DLD1 (cell line): Measurements from ENCODE around the gene EDIL3.

ENCODE experiments used
- in situ Hi-C: cut with HindIII; loops from 2 replicates; pipeline ENCODE4 v1.10.0; 2017; ENCODE audit warnings: low sequenced_read_pairs

Gene EDIL3, protein sequence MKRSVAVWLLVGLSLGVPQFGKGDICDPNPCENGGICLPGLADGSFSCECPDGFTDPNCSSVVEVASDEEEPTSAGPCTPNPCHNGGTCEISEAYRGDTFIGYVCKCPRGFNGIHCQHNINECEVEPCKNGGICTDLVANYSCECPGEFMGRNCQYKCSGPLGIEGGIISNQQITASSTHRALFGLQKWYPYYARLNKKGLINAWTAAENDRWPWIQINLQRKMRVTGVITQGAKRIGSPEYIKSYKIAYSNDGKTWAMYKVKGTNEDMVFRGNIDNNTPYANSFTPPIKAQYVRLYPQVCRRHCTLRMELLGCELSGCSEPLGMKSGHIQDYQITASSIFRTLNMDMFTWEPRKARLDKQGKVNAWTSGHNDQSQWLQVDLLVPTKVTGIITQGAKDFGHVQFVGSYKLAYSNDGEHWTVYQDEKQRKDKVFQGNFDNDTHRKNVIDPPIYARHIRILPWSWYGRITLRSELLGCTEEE

DNA sequence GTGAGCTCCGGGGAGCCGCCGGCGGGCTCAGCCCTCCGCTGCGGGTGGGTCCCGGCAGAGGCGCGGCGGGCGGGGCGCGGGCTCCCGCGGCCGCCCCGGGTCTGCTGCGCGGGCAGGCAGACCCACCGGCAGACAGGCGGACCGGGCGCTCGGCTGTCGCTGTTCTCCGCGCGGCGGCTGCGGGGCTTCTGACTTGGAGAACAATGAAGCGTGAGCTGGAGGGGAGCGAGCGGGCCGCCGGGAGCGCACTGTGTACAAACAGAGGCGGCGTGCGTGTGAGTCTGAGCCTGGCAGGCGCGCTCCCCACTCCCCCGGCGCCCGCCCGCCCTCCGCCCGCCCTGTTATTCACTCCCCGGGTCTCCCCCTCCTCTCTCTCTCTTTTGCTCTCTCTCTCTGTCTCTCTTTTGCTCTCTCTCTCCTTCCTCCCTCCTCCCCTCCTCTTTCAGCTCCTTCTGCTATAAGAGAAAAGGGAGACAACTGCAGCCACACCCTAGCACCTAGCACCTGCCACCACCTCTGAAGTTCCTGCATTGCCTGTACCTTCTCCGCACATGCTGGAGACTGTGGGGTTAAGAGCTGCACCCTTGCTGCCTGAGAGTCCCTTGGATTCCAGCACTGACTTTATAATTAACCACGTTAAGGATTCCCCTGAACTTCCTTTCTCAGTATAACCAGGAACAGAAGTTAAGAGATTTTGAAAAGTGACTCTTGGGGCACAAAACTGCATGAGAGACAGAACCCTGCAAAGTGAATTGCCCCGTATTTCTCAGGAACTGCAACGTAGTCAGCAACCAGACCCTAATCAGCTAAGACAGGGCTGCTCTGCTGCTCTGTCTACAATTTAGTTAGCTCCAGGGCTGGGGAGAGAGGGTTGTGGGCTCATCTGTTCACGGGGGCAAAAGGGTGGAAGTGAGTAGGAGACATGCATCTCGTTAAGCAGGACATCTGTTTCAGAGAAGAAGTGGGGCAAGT, at the start of gene EDIL3:
TSS of gene EDIL3 (minus strand) at position 277 of the 972 bp plus-strand sequence. CDS start 506 bp downstream, outside the sequence.
- in situ Hi-C loops: no loop called here

DNA sequence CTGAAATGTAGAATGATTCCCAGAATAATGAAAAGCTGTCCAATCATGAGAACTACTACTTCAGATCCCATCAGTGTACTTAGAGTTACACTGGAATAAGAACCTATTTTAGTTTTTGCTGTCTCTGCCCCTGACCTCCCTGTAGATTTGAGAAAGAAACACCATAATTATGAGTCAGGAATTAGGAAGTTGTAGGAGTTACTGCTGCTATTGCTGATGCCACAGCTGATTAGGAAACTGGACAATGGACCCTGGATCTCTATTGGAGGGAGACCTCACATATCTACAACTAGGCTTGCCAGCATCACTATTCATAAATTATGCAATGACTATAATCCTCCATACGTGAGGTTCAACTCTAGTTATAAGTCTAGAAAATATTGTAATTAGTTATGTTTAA, 48.8 kb upstream of the EDIL3 start:
- in situ Hi-C loops: no loop called here

DNA sequence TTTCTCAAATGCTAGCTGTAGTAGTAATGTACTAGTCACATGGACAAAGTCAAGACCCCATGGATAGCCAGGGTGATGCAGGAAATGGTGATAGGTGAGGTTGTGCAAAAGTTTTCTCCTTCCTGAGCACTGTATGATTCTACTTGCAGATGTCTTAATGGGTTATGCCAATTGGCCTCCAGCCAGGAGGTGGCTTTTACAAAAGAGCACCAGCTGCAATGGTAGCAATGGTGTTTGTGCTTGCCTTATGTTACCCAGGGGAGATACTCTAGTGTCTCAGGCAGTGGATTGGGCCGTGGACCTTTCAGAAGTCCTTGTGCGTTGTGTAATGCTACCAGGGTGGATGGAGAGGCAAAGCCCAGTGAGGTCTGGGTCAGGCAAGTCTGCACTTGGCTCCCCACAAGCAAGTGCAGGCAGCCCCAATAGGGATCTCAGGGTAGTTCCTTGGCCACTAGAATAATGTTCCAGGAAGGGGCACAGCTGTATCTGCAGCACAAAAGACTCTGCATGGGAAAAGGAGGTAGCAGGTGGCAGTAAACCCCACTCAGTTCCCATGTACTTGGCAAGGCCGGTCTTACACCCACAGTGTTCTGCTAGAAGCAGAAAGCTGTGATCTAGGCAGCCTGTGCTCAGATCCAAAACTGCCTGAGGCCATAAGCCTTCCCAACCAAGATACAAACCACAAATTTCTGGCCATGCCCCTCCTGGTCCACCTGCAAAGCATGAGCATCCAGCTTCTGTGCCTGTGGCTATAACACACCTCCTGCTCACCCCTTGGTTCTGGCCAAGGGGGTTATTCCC, 46.4 kb upstream of the EDIL3 start:
- in situ Hi-C loops: no loop called here

DNA sequence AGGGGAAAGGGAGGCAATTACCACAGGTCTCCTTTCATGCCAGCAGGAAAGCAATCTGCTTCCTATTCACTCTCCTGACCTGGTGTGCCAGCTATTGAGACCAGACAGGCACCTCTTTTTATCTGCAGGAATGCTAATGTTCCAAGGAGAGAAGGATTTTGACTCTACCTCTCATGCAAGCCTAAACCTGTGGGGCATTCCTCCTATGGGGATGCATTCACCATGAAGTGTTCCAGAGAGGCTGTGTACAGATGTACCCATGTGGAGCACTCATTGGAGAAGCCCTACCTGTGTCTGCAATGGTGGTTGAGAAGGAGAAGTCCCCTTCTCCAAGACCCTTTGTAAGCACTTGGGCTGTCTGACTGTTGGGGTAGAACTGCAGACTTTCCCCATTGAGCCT, 45.4 kb upstream of the EDIL3 start:
- in situ Hi-C loops: no loop called here

DNA sequence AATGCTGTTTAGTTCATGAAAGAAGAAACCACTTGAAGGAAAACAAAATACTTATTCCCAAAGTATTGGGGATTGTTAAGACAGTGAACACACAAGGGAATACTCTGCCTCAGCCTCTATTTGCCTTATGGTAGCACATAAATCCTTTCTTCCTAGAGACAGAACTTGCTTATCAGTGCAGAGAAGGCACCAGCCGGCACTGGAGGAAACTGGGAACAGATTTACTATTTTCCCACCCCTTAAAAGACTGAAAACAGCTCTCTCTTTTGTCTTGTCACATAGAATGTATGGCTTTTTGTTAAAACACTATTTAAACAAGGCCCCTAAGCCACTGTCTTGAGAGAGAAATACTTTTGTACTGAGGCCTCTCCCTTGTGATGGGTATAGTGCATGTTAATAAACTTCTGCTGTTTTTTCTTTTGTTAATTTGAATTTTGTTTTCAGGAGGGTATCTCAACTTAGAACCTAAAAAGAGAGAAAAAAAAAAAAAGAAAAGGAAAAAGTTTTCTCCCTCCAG, 40.7 kb upstream of the EDIL3 start:
- in situ Hi-C loops: no loop called here

DNA sequence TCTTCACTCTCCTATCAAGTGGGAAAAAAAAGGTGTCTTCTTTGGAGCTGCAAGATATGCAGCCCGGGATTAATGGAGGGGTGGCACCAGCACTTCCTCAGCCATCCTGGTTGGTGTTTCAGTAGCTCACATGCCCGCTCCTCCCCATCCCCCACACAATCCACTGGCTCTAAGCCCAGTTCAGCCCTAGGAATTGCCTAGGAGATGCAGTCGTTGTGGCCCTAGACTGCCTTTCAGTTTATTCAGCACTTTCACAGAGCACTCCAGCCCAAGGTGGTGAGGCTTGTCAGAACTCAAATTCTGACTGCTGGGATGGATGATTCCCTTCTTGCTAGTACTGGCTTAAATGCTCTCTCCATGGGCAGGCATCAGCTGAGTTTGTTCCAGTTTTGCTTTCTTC, 35.1 kb upstream of the EDIL3 start:
- in situ Hi-C loops: no loop called here

DNA sequence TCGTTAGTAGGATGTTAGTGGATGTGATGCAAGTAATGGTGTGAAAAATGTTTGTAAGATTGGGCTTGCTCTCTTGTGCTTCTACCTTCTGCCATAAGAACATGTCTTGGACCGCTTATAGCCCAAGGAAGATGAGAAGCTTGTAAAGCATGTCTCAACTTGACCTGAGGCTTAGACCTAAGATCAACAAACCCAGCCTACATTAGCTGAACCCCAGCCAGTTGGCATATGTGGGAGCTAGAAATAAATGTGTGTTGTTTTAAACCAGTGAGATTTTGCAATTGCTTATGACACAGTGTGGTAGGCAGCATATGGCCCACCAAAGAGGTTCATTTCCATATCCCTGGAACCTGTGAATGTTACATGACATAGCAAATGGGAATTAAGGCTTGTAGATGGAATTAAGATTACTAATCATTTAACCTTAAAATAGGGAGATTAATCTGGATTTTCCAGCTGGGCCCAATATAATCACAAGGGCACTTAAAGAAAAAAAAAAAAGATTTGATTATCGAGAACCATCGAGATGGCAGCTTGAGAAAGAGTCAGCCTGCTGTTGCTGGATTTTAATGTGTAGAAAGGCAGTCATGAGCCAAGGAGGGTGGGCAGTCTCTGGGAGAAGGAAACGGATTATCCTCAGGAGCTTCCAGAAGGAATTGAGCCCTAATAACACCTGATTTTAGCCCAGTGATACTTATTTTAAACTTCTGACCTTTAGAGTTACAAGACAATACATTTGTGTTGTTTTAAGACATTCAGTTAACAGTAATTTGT, 27.3 kb upstream of the EDIL3 start:
- in situ Hi-C loops: no loop called here

DNA sequence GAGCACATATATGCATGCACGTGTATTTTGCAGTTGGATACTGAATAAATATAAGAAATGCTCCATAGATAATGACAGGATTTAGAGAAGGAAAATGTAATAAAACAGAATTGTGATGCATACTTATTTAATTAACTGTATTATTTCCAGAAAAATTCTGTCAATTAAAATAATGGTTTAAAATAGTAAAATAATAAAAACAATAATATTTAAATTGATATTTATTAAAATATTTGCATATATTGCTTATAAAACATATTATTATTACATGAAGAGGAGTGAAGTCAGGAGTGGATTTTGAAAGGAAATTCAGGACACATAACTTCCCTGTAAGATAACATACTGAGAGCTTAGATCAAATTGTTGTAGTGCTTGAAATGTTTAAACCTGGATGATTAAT, 21.4 kb upstream of the EDIL3 start:
- in situ Hi-C loops: no loop called here

DNA sequence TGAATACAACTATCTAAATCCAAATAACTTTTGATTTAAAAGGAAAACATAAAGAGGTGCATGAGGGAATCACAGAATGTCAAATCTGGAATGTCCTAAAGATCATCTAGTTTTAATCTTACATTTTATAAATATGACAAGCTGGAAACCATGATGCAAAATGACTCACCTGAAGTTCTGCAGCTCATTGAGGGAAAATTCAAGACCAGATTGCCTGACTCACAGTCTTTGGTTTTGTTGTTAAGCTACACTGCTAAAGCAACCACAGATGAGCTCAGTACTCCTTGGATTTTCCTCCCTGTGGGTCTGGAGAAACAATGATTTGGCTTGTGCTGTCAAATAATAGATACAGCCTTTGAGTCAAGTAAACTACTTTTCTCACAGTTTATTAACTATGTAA, 19.1 kb upstream of the EDIL3 start:
- in situ Hi-C loops: no loop called here

DNA sequence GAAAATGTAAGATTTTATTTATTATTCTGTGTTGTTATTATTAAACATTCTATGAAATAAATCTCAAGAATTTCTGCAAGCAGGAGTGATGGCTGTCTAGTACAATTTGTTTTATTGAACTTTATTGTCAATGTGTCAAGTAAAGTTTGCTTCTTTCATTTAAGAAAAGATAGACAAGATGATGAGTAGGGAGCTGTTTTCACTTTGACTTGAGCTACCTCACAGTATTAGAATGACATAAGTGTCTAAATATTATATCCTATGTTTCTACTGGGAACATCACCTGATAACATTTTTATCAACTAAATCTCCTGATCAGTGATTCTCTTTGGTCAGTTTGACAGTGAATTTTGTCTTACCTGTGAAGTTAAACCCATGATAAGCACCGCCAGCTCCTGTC, 12.7 kb upstream of the EDIL3 start:
- in situ Hi-C loops: no loop called here

DNA sequence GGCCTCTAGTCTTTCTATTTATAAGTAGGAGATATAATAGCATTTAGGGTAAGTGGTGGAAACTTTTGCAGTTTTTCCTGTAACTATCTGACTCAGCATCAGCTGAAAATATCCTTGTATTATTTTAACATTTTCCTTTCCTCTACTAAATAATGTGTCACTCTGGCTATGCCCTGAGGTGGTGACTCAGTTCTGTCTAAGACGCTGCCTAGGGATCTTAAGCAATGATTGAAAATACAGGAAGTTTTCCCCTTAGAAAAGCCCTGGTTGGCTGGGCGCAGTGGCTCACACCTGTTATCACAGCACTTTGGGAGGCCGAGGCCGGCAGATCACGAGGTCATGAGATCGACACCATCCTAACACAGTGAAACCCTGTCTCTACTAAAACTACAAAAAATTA, 9.3 kb upstream of the EDIL3 start:
- in situ Hi-C loops: no loop called here

DNA sequence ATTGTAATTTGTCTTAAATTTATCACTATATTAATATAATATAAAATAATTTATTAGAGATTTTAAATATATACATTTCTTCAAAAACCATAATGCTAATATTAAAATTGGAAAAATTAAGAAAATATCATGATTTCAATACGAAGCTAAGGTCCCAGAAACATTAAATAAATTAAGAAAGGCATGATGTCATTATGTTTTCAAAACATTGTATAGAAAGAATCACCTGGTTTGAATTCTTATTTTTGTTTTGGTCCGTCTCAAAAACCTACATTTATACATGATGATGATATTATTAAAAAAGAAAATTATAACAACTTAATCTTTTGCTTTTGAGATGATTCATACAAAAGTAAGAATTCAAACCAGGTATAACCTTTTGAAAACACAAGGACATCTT, 8.2 kb upstream of the EDIL3 start:
- in situ Hi-C loops: no loop called here

DNA sequence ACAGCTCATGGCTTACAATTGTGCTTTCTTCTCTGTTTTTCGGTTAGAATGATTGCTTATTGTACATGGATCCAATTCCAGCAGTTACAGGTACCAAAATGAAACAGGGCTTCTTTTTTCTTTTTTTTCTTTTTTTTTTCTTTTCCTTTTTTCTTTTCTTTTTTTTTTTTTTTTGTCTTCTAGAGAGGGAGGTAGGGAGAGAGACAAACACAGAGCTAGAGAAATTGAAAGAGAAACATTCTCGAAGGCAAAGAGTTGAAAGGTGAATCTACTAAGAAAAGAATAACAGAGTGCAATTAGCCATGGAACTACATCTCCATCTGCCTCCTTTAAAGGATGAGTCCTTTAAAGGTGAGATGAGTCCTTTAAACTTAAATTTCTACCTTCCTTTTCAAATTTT, 1.0 kb upstream of the EDIL3 start:
- in situ Hi-C loops: no loop called here

DNA sequence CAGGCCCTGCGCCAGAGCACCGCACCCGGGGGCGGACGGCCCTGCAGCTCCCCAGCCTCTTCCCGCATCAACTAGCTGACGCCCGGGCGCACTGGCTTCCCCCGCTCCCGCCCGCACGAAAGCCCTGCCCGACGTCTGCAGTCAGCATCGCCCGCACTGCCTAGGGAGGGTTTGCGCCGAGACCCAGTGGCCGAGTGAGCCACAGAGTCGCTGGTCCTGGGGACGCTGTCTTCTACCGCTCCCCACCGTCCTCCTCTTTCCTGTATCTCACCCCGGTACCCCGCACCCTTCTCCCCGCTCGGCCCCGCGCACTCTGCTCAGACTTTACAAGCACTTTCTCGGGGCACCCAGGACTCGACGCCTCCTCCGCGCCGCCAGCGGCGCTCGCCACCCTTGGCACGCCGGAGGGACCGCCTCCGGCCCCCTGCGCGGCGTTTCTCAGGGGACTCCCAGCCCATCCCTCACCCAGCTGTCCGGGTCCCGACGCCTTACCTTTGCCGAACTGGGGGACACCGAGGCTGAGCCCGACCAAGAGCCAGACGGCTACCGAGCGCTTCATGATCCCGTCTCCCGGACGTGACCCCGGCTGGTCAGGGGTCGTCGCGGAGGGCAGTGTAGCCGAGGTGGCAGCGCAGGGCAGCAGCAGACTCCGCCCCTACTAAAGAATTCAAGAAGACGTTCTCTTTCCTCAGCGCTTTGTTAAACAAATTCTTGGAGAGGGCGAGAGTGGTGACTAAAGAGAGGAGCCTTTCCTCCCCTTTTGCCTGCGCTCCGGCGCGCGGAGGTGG, 670 bp downstream of the EDIL3 start:
- in situ Hi-C loops: no loop called here

DNA sequence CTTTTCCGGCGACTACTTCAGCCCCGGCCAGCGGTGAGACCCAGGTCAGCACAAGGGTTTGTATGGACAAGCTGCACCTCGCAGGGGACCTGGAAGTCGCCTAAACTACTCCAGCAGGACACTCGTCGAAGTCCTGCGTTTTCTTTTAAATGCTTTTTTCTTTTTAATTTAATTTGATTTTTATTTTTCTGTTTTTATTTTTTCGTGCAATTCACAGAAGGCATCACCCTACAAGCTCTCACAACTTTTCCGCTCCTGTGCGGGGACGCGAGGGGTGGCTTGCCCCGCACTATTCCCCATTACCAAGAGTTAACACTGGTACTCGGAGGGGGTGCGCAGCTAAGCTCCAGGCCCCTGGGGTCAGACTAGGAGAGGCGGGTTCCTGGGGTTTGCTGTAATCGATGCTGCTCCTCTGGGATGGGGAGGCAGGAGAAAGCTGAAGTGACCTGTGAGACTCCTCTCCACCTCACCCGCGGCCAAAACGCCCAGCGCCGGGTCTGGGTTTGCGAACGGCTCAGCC, 1.3 kb downstream of the EDIL3 start:
- in situ Hi-C loops: no loop called here

DNA sequence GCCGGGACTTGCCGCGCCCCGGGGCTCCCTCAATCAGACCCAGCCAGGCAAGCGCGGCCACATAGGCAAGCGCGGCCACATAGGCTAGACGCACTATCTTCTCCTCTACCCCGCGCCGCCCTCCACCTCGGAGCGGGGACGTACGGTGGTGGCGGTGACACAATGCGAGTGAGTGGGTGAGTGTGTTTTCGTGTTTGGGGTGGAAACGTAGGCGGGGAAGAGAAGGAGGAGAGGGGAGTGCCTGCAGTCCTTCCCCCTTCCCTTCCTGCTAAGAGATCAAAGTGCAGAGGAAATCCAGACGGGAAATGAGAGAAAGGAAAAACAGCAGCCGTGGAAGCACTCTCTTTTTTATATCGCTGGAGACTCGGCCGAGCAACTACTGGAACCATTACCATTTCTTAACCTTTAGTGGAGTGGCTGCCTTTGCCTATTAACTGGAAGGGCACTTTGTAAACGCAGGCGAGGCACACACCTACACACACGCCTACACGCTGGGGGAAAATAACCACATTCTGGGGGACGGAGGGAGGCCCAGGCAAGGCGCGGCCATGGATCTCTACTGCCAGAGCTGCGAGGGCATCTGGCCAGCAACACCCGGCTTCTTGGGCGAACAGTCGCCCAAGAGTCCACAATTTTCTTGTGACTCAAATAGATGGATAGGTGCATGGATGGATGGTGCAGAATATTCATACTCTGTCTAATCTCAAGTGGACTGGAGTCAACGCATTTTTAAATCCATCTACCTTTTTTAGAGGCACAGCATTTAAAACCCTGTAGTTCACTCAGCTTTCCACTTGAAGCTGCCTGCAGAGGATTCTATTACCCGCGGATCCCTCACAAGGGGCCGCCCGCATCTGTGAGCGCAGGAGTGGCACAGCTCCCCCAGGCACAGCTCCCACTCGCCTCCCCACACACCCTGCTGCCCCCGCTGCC, 2.1 kb downstream of the EDIL3 start:
- in situ Hi-C loops: no loop called here

DNA sequence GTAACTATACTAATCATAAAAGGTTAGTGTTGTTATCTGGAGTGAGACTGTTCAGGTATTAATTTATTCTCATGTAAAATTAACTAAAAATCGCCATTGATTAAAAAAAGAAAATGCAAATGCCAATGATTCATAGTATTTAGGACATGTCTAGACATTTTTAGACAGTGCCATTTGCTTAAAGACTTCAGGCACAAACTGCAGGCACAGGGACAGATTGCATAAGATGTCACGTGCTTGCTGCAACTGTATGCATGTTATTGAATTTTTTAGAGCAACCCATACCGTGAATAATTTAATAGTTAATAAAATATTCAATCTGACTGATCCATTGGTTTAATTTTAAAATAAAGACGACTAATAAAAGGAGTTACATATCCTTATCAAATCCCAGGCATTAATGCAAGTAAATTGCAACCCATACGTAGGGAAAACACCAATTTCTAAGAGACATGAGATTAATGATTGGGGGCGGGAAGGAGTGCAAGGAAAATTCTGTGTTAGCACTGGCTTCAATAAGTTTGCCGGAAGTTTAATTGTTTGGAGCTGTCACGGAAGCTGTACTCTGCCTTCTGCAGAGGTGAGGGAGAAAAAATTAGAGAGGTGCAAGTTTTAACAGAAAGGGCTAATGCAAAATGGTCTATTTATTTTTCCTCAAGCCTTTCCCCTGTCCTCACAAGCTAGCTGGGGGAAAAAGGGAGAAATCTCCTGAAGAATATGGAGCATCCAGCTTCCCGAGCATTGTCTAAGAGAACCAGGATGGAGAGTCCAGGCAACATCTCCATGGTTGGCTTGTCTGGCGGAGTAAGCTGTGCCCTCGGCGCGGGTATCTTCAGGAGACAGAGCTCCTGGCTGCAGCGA, 2.9 kb downstream of the EDIL3 start:
- in situ Hi-C loops: no loop called here
